CD4-positive, alpha-beta T cell treated with Interleukin-15 for 4 hours (primary cell): Measurements from ENCODE around the gene RNPEPL1.
A peak's percentile ranks its signal among the peaks of the same experiment; 100 is the strongest.

Experiments
- DNase-seq: peaks from one replicate; pipeline ENCODE4 v3.0.0-alpha.2; 2020; ENCODE audit warnings: low spot score

The RNPEPL1 gene

GRCh38 chr2:240591784-240592183 lies 23.5 kb downstream of the RNPEPL1 start:
- DNase-seq = no peak

GRCh38 chr2:240593026-240593702 lies 24.9 kb downstream of the RNPEPL1 start:
- no peak for DNase-seq

- DNase-seq = no peak
Observed at GRCh38 chr2:240593703-240594451, 25.6 kb downstream of the RNPEPL1 start.

- no peak for DNase-seq
Observed at GRCh38 chr2:240594511-240595380, 26.5 kb downstream of the RNPEPL1 start.

- DNase-seq = peak; percentile 26
Observed at GRCh38 chr2:240595381-240596079, 27.2 kb downstream of the RNPEPL1 start.

- no peak for DNase-seq
Observed at GRCh38 chr2:240596080-240596460, 27.8 kb downstream of the RNPEPL1 start.

- no peak for DNase-seq
Observed at GRCh38 chr2:240596491-240596931, 28.2 kb downstream of the RNPEPL1 start.

- DNase-seq = no peak
Observed at GRCh38 chr2:240597054-240597418, 28.8 kb downstream of the RNPEPL1 start.

GRCh38 chr2:240597419-240598181 lies 29.3 kb downstream of the RNPEPL1 start:
- no peak for DNase-seq

GRCh38 chr2:240598311-240598911 lies 30.1 kb downstream of the RNPEPL1 start:
- no peak for DNase-seq

GRCh38 chr2:240599141-240599583 lies 30.9 kb downstream of the RNPEPL1 start:
- no peak for DNase-seq

GRCh38 chr2:240600451-240600961 lies 32.2 kb downstream of the RNPEPL1 start:
- no peak for DNase-seq

GRCh38 chr2:240601061-240601830 lies 33.0 kb downstream of the RNPEPL1 start:
- DNase-seq = no peak

- no peak for DNase-seq
Observed at GRCh38 chr2:240601831-240602160, 33.5 kb downstream of the RNPEPL1 start.

GRCh38 chr2:240602266-240603050 lies 34.2 kb downstream of the RNPEPL1 start:
- DNase-seq = no peak

- DNase-seq = no peak
Observed at GRCh38 chr2:240603081-240603835, 35.0 kb downstream of the RNPEPL1 start.

GRCh38 chr2:240603846-240604245 lies 35.6 kb downstream of the RNPEPL1 start:
- DNase-seq = no peak

- no peak for DNase-seq
Observed at GRCh38 chr2:240604291-240604938, 36.1 kb downstream of the RNPEPL1 start.
